HG02759 (cell line): ENCODE data around the gene HPCA.

Source experiments
- ATAC-seq: cut with Tn5 transposase; IDR thresholded peaks from one replicate; pipeline ENCODE4 v1.9.1; 2021; ENCODE audit warnings: mild to moderate bottlenecking, moderate library complexity; ENCODE audit not compliant: unreplicated experiment

The HPCA gene

GRCh38 chr1:32888677-32889420 is 2.6 kb downstream of the HPCA start:
- no peak for ATAC-seq

- ATAC-seq: no peak
These were observed 3.5 kb downstream of the HPCA start for GRCh38 chr1:32889731-32890278.

GRCh38 chr1:32890516-32891240 is 4.4 kb downstream of the HPCA start:
- ATAC-seq: no peak

GRCh38 chr1:32891241-32891570 is 4.9 kb downstream of the HPCA start:
- no peak for ATAC-seq

- no peak for ATAC-seq
These were observed 5.3 kb downstream of the HPCA start for GRCh38 chr1:32891630-32892029.

DNA sequence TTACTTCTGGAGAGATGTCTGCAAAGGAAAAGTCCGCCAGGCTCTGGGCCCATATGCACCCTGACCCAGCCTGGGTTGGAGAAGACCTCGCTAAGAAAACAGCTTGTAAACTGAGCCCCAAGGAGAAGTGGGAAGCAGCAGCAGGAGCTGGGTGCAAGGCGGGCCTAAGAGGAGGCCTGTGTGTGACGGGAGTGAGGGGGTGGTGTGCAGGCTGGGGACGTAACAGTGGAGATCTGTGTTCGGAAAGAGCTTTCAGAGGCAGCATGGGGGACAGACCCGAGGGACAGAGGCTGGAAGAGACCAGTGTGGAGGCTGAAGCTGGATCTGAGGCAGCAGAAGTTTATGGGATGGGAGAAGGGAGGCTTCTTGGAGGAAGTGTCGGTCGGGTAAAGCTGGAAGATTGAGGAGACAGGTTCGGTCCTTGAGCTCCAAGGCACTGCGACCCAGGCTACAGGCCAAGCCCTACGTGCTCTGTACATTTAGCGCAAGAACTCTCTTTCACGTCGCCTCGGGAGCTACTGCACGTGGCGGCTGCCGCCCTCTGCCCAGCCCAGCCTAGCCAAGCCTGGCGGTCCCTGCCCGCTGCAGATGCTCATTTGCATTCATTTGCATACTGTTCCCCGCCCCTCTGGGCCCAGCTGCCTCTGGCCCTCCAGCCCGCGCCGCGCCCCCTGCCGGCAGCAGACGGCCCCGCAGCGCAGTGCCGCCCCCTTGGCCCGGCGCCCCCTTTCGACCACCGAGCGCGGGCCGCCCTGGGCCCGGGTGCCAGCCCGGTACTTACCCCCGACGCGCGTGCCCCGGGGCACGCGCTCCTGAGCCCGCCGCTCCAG is 6.3 kb downstream of the HPCA start:
- ATAC-seq: no peak

- ATAC-seq: no peak
These were observed 7.1 kb downstream of the HPCA start for GRCh38 chr1:32893198-32894018.

DNA sequence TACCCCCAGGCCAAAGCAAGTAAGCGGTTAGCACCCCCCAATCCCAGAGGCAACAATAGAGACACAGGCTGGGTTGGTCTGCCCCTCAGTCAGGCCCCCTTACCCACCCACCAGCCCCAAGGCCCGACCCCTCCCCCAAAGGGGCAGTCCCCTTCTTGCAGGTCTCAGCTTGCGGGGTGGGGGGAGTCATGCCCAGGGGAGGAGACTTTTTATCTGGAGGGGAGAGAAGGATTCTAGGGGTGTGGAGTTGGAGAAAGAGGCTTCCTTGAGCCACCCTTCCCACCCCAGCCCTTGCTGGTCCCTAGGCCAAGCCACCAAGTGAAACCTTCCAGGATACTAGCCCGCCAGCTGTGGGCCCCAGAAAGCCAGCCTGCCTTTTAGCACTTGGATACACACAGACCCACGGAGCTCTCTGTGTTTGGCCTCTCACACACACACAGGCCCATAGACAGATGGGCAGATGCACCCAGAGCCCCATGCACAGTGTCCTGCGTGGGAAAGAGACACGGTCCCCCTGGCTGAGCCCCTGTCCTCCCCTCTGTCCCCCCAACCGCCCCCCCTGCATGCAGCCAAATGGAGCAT is 7.8 kb downstream of the HPCA start:
- ATAC-seq: no peak

- ATAC-seq: no peak
These were observed 8.4 kb downstream of the HPCA start for GRCh38 chr1:32894681-32895080.

GRCh38 chr1:32895325-32896215 is 9.3 kb downstream of the HPCA start:
- ATAC-seq: no peak

GRCh38 chr1:32896451-32896850 is 10.2 kb downstream of the HPCA start:
- ATAC-seq: no peak

- ATAC-seq: no peak
These were observed 11.1 kb downstream of the HPCA start for GRCh38 chr1:32897082-32898049.

DNA sequence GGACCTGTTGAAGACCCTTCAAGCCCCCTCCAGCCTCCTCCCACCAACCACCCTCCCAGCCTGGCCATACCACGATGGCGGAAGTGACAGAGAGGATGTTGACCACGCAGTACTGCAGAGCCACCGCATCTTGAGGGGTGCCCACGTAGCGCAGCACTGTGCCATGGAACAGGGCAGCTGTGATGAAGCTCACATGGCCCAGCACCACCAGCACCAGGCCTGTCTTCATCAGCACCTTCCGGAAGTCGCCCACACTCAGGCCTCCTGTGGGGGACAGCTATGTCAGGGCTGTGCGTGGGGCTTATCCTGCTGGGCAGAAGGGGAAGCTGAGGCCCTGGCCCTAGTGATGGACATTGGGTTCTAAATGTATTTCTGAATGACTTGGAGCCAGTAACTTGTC is 11.8 kb downstream of the HPCA start:
- ATAC-seq: no peak

DNA sequence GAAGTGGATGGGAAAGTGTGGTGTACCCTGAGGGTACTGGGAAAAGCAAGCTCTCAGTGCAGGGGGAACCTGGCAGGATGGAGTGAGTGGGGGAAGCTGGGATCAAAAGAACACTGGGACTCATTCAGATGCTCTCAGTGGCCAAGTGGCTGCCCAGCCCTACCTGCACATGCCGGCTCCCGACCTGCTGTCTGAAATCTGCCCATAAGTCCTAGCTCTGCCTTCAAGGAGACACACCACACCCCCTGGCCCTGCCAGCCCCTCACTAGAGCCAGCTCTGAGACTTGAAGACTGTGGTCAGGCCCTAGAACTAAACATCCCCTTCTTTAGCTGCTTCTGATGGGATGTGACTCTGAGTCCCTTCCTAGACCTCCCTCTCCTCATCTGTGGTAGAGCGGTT is 12.7 kb downstream of the HPCA start:
- ATAC-seq: no peak

DNA sequence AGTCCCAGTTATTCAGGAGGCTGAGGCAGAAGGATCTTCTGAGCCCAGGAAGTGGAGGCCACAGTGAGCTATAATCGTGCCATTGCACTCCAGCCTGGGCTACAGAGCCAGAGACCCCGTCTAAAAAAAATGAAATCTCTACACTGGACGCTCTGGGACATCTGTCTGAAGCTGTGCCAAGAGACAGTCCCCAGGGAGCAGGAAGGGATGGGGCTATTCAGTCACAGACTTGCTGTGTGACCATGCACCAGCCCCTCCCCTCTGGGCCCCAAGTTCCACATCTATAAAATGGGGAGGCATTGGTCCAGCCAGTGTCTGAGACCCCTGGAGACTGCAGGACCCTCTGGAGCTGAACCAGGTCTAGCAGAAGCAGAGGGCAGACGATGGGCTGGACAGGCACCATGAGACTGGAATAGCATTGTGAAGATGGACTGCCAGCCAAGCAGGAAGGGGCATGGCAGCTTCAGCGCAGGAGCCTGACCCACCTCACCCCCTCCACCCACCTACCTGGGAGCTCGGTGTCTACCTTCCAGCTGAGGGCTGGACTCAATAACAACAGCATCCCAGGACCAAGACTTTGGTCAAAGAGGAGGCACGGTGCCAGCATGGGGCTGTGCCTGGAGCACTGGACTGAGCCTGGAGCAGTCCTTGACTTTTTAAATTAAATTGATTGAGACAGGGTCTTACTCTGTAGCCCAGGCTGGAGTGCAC is 13.4 kb downstream of the HPCA start:
- no peak for ATAC-seq

GRCh38 chr1:32900371-32900955 is 14.2 kb downstream of the HPCA start:
- no peak for ATAC-seq
